ENCODE measurements around the gene TMEM59L.

The TMEM59L gene

DNA sequence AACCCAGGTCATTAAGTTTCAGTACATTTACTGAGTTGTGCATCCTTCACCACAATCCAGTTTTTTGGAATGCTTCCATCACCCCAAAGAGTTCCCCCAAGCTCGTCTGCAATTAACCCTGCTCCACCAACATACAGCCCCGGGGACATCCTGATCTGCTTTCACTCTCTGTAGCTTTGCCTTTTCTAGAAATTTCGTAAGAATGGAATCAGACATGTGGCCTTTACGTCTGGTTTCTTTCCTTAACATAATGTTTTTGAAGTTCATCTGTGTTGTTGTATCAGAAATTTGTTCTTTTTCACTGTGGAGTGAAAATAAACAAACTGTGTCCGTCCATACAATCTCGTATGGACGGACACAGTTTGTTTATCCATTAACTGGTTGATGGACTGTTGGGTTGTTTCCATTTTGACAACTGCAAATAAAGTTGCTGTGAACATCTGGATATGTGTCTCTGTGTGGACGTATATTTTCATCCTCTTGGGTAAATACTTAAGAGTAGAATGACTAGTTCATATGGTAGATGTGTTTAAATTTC lies 27.1 kb downstream of the TMEM59L start:
- Histone ChIP-seq H3F3A (ENCODE audit: control insufficient read depth, insufficient read depth) (no peaks in the 10 kb centered on the region), H3K4me1 (ENCODE audit: control insufficient read depth, low read length) (peaks cover 26% of the 10 kb centered on the region), H3K79me2 (ENCODE audit: control insufficient read depth, low read length) (peaks cover 55% of the 10 kb centered on the region), H3K27ac (ENCODE audit: low read depth, low read length) (no peak overlapping the region), H3K9me2 (replicated peaks; ENCODE audit: control insufficient read depth, low read length) (no peaks in the 10 kb centered on the region), H3K4me2 (ENCODE audit: low read length) (no peak overlapping the region), H3K36me3 (ENCODE audit: control insufficient read depth, low read length) (no peaks in the 10 kb centered on the region; the same call in 1 of the 2 replicates), H3K4me3 (ENCODE audit: low read length) (no peak overlapping the region), H3K9me3 (ENCODE audit: control insufficient read depth, insufficient read depth, low read length) (no peaks in the 10 kb centered on the region), H3K27me3 (ENCODE audit: control insufficient read depth, low read length) (no peaks in the 10 kb centered on the region), H4K20me1 (ENCODE audit: control insufficient read depth, insufficient read depth, low read depth, low read length) (0 out of 2 replicates have a peak, but pooled peaks cover 2% of the 10 kb centered on the region)
- TF ChIP-seq EZH2phosphoT487 (IDR thresholded peaks at IDR 0.05; ENCODE audit: borderline replicate concordance, low read length): no peak
- TF ChIP-seq, protein P1, sequence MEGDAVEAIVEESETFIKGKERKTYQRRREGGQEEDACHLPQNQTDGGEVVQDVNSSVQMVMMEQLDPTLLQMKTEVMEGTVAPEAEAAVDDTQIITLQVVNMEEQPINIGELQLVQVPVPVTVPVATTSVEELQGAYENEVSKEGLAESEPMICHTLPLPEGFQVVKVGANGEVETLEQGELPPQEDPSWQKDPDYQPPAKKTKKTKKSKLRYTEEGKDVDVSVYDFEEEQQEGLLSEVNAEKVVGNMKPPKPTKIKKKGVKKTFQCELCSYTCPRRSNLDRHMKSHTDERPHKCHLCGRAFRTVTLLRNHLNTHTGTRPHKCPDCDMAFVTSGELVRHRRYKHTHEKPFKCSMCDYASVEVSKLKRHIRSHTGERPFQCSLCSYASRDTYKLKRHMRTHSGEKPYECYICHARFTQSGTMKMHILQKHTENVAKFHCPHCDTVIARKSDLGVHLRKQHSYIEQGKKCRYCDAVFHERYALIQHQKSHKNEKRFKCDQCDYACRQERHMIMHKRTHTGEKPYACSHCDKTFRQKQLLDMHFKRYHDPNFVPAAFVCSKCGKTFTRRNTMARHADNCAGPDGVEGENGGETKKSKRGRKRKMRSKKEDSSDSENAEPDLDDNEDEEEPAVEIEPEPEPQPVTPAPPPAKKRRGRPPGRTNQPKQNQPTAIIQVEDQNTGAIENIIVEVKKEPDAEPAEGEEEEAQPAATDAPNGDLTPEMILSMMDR (IDR thresholded peaks at IDR 0.05; ENCODE audit: low read depth, low read length, poor library complexity, severe bottlenecking): no peak

DNA sequence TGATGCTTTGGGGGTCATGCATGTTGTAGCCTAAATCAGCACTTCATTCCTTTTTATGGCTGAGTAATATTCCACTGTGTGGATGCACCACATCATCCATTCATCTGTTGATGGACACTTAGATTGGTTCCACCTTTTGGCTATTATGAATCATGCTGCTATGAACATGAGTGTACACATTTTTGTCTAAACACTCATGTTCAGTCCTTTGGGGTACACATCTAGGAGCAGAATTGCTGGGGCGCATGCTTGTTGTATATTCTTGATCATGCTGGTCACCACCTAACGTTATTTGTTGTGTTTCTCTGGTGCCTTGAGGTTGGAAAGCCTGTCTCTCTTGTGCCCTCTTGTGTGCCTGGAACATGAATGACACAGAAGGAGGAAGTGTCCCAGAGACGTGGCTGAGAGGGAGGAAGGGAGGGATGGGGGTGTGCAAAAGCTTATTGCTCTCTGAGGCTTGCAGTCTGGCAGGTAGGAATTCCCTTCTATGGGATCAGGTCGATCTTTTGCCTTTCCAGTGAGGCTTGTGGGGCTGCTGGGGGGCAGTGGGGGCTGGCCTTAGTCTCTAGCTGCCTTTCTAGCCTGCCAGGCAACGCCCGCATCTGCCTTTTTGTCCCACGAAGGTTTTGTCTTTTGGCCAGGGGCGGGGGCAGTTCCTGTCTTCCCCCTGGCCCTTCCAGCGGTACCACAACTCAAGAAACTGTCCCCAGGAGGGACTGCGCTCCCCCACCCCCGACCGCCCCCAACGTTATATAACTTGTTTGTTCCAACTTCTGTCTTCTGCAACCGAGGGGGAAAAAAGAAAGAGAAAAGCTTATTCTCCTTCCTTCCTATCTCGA lies 31.7 kb downstream of the TMEM59L start:
- no peak for TF ChIP-seq EZH2phosphoT487 (IDR thresholded peaks at IDR 0.05; ENCODE audit: borderline replicate concordance, low read length)
- TF ChIP-seq, protein P1 (IDR thresholded peaks at IDR 0.05; ENCODE audit: low read depth, low read length, poor library complexity, severe bottlenecking): peak; percentile 30
- Histone ChIP-seq H3K9me2 (replicated peaks; ENCODE audit: control insufficient read depth, low read length) (no peaks in the 10 kb centered on the region), H3K4me1 (ENCODE audit: control insufficient read depth, low read length) (peaks cover 6% of the 10 kb centered on the region), H3K4me3 (ENCODE audit: low read length) (no peak overlapping the region), H3K27ac (ENCODE audit: low read depth, low read length) (no peak overlapping the region), H4K20me1 (ENCODE audit: control insufficient read depth, insufficient read depth, low read depth, low read length) (0 out of 2 replicates have a peak, but pooled peaks cover 7% of the 10 kb centered on the region), H3K36me3 (ENCODE audit: control insufficient read depth, low read length) (no peaks in the 10 kb centered on the region), H3F3A (ENCODE audit: control insufficient read depth, insufficient read depth) (no peaks in the 10 kb centered on the region), H3K79me2 (ENCODE audit: control insufficient read depth, low read length) (peaks cover 49% of the 10 kb centered on the region), H3K9me3 (ENCODE audit: control insufficient read depth, insufficient read depth, low read length) (no peaks in the 10 kb centered on the region), H3K27me3 (ENCODE audit: control insufficient read depth, low read length) (no peaks in the 10 kb centered on the region), H3K4me2 (ENCODE audit: low read length) (no peak overlapping the region)

DNA sequence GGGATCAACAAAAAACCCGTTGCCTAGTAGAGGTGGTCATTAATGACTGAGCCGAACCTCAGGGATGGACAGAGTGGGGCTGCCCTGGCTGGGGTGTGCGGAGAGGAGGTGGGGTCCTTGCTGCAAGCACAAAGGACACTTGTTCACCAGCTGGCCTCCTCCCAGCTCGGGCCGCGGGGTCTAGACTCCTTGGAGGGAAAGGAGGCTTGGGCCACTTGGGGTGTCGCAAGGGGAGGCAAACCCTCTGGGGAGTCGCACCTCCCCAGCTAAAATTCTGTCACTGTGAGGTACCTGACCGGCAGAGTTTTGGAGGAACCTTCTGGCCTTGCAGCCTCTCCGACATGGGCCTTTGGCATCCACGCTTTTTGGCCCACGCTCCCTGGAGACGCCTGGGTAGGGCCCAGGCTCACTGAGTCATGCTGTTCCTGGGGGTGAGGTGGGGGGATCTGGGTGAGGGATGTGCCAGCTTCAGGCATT lies 32.4 kb downstream of the TMEM59L start:
- Histone ChIP-seq H3K4me1 (ENCODE audit: control insufficient read depth, low read length) (peaks cover 6% of the 10 kb centered on the region), H3K4me2 (ENCODE audit: low read length) (no peak overlapping the region), H3K27me3 (ENCODE audit: control insufficient read depth, low read length) (no peaks in the 10 kb centered on the region), H4K20me1 (ENCODE audit: control insufficient read depth, insufficient read depth, low read depth, low read length) (0 out of 2 replicates have a peak, but pooled peaks cover 7% of the 10 kb centered on the region), H3K79me2 (ENCODE audit: control insufficient read depth, low read length) (peaks cover 43% of the 10 kb centered on the region), H3K4me3 (ENCODE audit: low read length) (no peak overlapping the region), H3K9me2 (replicated peaks; ENCODE audit: control insufficient read depth, low read length) (no peaks in the 10 kb centered on the region), H3K27ac (ENCODE audit: low read depth, low read length) (no peak overlapping the region), H3K36me3 (ENCODE audit: control insufficient read depth, low read length) (no peaks in the 10 kb centered on the region), H3K9me3 (ENCODE audit: control insufficient read depth, insufficient read depth, low read length) (no peaks in the 10 kb centered on the region), H3F3A (ENCODE audit: control insufficient read depth, insufficient read depth) (no peaks in the 10 kb centered on the region)
- TF ChIP-seq, protein P1 (IDR thresholded peaks at IDR 0.05; ENCODE audit: low read depth, low read length, poor library complexity, severe bottlenecking): no peak
- TF ChIP-seq EZH2phosphoT487 (IDR thresholded peaks at IDR 0.05; ENCODE audit: borderline replicate concordance, low read length): no peak
